Central memory CD4-positive, alpha-beta T cell (primary cell): Measurements from ENCODE around the gene SRPK1.

ENCODE experiments used
- DNase-seq: peaks from one replicate; pipeline ENCODE4 v3.0.0; 2022

SRPK1 gene

DNA sequence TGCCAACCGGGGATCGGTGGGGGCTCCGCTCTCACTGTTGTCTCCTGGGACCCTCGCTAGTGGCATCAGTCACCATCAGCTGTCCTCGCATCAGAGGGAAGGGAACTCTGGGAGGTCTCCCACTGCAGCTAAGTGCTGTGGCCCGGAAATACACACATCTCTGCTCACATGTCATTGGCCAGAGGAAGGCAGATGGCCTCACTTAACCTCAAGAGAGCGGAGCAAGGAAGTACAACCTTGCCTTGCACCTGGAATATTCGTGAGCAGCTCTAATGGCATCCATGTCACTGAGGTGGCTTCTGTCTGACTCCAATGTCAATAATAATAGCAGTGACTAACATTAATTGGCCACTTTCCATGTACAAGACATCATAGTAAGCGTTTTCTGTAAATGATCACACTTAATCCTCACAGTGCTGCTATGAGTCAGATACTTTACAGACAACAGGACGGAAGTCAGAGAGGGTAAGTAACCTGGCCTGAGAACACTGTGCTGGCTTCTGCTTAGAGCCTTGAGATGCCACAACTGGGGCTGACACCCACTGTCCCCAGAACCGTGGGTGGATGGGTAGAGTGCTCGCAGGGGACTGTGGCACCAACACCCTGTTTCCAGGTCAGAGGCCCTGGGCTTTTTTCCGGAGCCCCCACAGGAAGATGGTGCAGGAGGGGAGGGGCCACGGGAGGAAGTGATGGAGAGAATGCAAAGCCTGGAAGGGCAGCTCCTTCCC is 109.8 kb downstream of the SRPK1 start:
- no peak for DNase-seq

DNA sequence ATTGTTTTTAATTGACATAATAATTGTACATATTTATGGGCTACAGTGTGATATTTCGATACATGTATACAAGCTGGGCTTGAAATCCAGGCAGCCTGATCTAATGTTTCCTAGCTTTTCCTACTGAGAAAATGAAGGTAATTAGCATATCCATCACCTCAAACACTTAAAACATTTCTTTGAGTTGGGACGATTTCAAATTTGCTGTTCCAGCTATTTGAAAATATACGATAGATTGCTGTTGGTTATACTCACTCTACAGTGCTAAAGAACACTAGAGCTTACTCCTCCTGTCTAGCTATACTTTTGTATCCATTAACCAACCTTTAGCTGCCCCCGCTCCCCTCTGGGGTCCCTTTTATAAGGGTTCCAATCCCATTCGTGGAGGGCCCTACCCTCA is 111.1 kb downstream of the SRPK1 start:
- DNase-seq = no peak

GRCh38 chr6:35808688-35809087 is 112.2 kb downstream of the SRPK1 start:
- DNase-seq = no peak

- DNase-seq = peak; percentile 23
Observed at GRCh38 chr6:35804996-35805736, 115.7 kb downstream of the SRPK1 start, which contains the start of gene LHFPL5. Gene LHFPL5, plus strand, starts transcription at chr6:35805352. Its CDS starts 319 bp downstream, at chr6:35805671.

- no peak for DNase-seq
Observed at GRCh38 chr6:35801148-35801547, 119.8 kb downstream of the SRPK1 start.

DNA sequence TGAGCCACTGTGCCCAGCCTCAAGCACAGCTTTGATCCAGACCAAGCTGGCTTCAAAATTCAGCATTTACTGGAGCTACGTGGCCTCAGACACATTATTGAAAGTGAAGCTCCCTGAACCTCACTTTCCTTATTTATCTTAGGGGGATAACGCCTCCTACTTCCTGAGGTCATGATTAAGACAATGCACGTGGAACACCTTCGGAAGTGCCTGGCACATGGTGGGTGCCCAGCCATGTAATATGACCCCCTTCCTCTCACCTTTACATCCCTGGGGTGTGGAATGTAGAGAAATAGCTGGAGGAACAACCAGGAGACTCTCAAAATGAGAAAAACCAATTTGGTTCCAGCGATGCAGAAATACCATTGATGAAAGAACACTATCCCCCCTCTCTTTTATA is 122.2 kb downstream of the SRPK1 start:
- no peak for DNase-seq

- DNase-seq = no peak
Observed at GRCh38 chr6:35797837-35798526, 122.9 kb downstream of the SRPK1 start.

GRCh38 chr6:35796236-35796635 is 124.7 kb downstream of the SRPK1 start:
- no peak for DNase-seq

DNA sequence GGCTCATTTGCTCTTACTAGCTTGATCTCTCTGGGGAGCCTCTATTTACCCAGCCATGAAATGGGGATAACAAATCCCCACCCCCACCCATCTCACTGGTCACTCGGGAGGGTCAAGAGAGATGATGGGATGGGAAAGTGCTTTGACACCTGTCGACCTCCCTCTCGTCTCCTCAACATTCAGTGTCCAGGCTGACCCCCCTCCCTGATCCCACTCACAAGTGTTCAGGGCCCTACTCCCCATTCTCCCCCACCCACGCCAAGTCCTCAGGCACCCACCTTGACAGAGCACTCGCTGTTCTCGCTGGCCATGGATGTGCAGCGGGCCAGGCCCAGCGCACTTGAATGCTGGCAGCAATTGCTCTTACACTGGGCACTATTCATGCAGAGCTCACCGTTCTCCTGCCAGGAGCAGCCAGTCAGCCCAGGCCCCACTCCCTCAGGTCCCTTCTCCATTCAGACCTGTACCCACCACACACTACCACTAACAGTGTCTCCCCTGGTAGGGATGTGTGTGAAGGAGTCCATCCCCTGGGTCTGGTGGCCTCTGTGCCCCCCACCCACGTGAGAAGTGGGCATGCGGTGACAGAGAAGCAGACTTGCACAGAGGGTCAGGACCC is 125.3 kb downstream of the SRPK1 start:
- DNase-seq = no peak

GRCh38 chr6:35794536-35795452 is 126.1 kb downstream of the SRPK1 start:
- no peak for DNase-seq

GRCh38 chr6:35790683-35791082 is 130.2 kb downstream of the SRPK1 start:
- DNase-seq = no peak

- no peak for DNase-seq
Observed at GRCh38 chr6:35788423-35788982, 132.4 kb downstream of the SRPK1 start.

DNA sequence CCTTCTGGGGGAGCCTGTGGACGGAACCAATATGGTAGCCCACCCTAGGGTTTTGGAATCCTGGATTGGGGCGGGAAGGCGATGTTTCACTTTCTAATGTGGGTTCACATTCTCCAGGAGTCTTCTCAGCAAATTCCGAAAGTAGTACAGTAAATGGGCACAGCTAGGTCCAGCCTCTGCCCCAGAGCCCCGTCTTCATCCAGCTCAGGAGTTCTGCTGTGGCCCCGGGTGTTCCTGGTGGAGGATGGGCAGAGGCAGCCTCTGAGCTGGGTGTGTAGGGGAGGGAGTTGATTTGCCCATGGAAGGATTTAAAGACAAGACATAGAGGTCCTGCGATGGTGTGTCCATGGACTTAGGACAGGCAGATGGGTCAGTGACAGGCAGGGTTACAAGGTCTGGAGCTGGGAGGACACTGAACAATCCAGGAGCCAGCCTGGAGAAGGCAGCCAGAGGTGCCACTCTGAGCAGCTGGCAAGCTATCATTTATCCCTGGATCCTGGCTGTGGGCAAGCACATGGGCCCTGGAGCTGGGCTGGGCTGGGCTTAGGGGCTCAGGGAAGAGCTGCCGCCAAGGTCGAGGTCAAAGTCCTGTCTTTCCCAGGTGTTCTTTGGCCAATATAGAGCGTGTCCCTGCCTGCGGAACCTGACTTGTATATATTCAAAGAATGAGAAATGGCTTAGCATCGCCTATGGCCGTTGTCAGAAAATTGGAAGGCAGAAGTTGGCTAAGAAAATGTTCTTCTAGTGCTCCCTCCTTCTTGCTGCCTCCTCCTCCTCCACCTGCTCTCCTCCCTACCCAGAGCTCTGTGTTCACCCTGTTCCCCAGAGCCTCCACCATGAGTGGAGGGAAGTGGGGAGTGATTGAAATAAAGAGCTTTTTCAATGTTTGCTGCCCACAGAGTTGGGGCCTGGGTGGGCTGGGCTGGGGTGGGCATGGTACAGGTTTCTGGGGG is 133.4 kb downstream of the SRPK1 start:
- DNase-seq = no peak

DNA sequence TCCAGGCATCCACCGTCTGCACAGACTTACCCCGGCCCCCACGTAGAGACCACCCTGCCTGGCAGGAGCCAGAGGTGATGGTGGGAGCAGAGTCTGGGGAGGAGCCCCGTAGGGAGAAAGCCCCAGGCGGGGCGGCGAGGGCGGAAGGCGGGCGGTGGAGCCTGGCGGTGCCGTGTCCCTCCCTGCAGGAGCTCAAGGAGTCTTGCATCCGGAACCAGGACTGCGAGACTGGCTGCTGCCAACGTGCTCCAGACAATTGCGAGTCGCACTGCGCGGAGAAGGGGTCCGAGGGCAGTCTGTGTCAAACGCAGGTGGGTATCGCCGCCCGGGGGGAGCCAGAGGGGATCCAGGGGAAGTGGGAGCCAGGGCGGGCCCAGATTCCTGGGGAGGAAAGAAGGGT is 134.1 kb downstream of the SRPK1 start:
- no peak for DNase-seq

DNA sequence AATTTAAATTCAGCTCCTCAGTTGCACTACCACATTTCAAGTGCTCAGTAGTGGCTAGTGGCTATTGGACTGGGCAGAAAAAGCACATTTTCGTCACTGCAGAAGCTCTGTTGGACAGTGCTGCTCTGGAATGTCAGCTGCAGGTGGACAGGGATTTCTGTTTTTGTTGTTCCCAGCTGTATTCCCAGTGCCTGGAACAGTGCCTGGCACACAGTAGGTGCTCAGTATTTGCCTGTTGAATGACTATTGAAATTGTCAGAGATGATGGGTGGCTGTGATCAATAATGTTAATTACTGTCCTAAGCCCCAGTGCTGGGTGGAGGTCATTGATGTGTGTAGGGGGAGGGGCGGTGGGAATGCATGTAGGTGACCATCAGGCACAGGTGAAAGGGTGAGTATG is 134.6 kb downstream of the SRPK1 start:
- no peak for DNase-seq

DNA sequence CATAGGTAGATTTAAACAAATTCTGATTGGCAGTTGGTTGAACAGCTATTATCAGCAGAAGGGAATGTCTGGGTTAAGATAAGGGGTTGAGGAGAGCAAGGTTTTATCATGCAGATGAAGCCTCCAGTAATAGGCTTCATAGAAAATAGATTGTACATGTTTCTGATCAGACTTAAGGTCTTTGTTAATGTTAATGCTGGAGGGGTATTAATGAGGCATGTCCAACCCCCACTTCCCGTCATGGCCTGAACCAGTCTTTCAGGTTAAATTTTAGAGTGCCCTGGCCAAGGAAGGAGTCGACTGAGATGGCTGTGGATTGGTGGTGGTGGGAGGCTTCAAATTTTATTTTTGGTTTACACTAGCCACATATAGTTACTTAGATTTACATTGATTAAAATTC is 136.7 kb downstream of the SRPK1 start:
- DNase-seq = no peak
